MM.1S (cell line): ENCODE measurements around the gene THUMPD1.

ENCODE experiments used
- CTCF ChIP-seq: fragments of 300-600 bp; sonication (generic); IDR thresholded peaks from 2 replicates; pipeline ENCODE4 v1.5.1; 2016; ENCODE audit warnings: antibody characterized with exemption, low read length, mixed read lengths
- EZH2phosphoT487 ChIP-seq: fragments of 300-600 bp; sonication (generic); IDR thresholded peaks from 2 replicates; pipeline ENCODE4 v1.6.1; 2018; ENCODE audit warnings: antibody characterized with exemption, low read length

- TF ChIP-seq CTCF (no peak), EZH2phosphoT487 (no peak)
Measured at GRCh38 chr16:20762404-20763123, 20.9 kb upstream of the THUMPD1 start.
